RWPE2 (cell line): ENCODE data around the gene CRACDL.

Source experiments
- ATAC-seq: fragments of 200-7000 bp; cut with Tn5 transposase; 3 replicates; pipeline ENCODE4 v1.9.1; 2021; ENCODE audit warnings: low read depth
- DNase-seq: peaks from one replicate; pipeline ENCODE4 v3.0.0-alpha.2; 2020; ENCODE audit warnings: low spot score
- H3K27ac ChIP-seq: fragments of 450-650 bp; 2 replicates; pipeline ENCODE4 v1.5.1; 2017; ENCODE audit warnings: mild to moderate bottlenecking; ENCODE audit not compliant: poor library complexity, severe bottlenecking
- H3K27me3 ChIP-seq: fragments of 250-450 bp; sonication (Bioruptor Pico); 2 replicates; pipeline ENCODE4 v1.5.1; 2021; ENCODE audit warnings: mild to moderate bottlenecking, moderate library complexity; ENCODE audit not compliant: insufficient read depth, poor library complexity, severe bottlenecking
- H3K36me3 ChIP-seq: fragments of 250-450 bp; sonication (Bioruptor Pico); 2 replicates; pipeline ENCODE4 v1.5.1; 2020; ENCODE audit warnings: low read depth, mild to moderate bottlenecking, moderate library complexity
- H3K4me1 ChIP-seq: fragments of 250-450 bp; sonication (Bioruptor Pico); 2 replicates; pipeline ENCODE4 v1.5.1; 2021; ENCODE audit warnings: mild to moderate bottlenecking, moderate library complexity; ENCODE audit not compliant: insufficient read depth, poor library complexity, severe bottlenecking
- H3K4me3 ChIP-seq: fragments of 250-450 bp; sonication (Bioruptor Pico); 2 replicates; pipeline ENCODE4 v1.5.1; 2021; ENCODE audit warnings: mild to moderate bottlenecking, moderate library complexity; ENCODE audit not compliant: severe bottlenecking
- H3K9me3 ChIP-seq: fragments of 250-450 bp; sonication (Bioruptor Pico); 2 replicates; pipeline ENCODE4 v1.5.1; 2021; ENCODE audit warnings: mild to moderate bottlenecking, moderate library complexity; ENCODE audit not compliant: severe bottlenecking
- TF ChIP-seq, protein P1 (sequence below): fragments of 450-650 bp; IDR thresholded peaks from one replicate; pipeline ENCODE4 v1.5.1; 2017; ENCODE audit warnings: mild to moderate bottlenecking, moderate library complexity; ENCODE audit not compliant: poor library complexity, severe bottlenecking

The CRACDL gene

DNA sequence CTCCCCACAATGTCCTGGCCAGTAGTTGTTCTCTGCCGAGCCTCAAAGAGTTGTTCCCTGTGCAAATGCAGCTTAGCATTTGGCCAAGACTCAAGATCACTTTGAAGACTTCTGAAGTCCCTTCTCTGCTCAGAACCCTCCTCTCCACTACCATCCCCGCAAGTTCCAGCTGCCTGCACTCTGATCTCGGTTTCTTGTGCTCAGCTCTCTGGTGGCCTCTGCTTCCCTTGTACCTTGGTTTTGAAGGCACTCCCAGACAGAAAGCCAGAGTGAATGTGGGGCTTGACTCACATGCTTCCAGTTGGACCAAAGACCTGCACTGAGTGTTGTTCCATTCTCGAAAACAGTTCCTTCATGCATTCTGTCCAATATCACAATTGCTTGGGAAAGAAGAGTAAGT is 28.6 kb downstream of the CRACDL start:
- Histone ChIP-seq H3K9me3 (no peaks in the 10 kb centered on the region), H3K4me3 (no peak overlapping the region), H3K36me3 (no peaks in the 10 kb centered on the region), H3K4me1 (peaks cover 42% of the 10 kb centered on the region), H3K27ac (no peak overlapping the region), H3K27me3 (no peaks in the 10 kb centered on the region)
- no peak for ATAC-seq
- TF ChIP-seq, protein P1, sequence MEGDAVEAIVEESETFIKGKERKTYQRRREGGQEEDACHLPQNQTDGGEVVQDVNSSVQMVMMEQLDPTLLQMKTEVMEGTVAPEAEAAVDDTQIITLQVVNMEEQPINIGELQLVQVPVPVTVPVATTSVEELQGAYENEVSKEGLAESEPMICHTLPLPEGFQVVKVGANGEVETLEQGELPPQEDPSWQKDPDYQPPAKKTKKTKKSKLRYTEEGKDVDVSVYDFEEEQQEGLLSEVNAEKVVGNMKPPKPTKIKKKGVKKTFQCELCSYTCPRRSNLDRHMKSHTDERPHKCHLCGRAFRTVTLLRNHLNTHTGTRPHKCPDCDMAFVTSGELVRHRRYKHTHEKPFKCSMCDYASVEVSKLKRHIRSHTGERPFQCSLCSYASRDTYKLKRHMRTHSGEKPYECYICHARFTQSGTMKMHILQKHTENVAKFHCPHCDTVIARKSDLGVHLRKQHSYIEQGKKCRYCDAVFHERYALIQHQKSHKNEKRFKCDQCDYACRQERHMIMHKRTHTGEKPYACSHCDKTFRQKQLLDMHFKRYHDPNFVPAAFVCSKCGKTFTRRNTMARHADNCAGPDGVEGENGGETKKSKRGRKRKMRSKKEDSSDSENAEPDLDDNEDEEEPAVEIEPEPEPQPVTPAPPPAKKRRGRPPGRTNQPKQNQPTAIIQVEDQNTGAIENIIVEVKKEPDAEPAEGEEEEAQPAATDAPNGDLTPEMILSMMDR: no peak
- DNase-seq: no peak

DNA sequence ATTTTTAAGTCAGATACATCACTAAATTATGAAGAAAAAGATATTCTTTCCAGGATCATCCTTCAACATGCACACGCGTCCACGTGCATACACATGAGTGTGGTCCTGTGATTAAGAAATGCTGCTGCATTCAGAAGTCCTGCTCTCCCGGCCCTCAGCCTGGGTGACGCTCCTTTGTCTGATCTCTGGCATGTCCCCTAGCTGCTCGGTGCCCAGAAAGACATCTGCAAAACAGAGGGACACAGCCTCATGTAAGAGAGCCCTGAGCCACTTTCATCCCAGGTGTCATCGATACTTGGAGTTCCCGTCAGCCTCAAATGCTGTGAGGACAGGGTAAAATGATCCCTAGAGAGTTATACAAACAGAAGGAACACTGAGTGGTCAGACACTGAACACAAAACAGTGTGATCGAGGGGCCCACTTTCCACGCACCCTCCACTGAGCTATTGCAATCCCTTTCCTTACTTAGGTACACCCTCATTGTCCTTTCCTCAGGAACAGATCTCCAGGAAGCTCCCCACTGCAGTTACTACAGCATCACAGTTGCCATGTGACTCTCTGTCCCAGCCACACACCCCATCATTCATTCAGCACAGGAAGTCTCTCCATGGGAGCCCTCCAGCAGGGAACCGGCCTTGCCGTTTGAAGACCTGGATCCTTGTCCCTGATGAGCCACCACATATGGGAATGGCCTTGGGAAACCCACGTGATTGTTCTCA is 32.1 kb downstream of the CRACDL start:
- no peaks in the 10 kb centered on the region for H3K27me3 ChIP-seq
- peaks cover 9% of the 10 kb centered on the region for H3K4me1 ChIP-seq
- ATAC-seq (no peak), DNase-seq (no peak)
- no peaks in the 10 kb centered on the region for H3K36me3 ChIP-seq
- H3K27ac ChIP-seq: no peak overlapping the region
- no peaks in the 10 kb centered on the region for H3K9me3 ChIP-seq
- TF ChIP-seq, protein P1: no peak
- no peak overlapping the region for H3K4me3 ChIP-seq

DNA sequence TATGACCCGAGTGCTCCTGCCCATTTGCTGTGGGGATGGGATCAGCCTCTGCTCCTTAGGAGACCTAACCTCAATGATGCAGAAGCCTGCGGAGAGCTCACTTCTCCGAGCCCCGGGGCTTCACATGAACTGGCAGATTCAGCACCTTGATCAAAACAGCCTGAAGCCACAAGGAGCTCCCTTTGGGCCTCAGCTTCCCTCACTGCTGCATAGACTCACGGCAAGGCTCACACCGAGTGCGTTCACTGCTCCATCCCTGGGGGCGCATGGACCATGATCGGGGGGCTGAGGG is 33.0 kb downstream of the CRACDL start:
- H3K4me1 ChIP-seq: no peaks in the 10 kb centered on the region
- ATAC-seq: no peak
- H3K4me3 ChIP-seq: no peak overlapping the region
- no peaks in the 10 kb centered on the region for H3K27me3 ChIP-seq
- no peaks in the 10 kb centered on the region for H3K9me3 ChIP-seq
- TF ChIP-seq, protein P1: no peak
- H3K36me3 ChIP-seq: no peaks in the 10 kb centered on the region
- no peak overlapping the region for H3K27ac ChIP-seq
- no peak for DNase-seq

DNA sequence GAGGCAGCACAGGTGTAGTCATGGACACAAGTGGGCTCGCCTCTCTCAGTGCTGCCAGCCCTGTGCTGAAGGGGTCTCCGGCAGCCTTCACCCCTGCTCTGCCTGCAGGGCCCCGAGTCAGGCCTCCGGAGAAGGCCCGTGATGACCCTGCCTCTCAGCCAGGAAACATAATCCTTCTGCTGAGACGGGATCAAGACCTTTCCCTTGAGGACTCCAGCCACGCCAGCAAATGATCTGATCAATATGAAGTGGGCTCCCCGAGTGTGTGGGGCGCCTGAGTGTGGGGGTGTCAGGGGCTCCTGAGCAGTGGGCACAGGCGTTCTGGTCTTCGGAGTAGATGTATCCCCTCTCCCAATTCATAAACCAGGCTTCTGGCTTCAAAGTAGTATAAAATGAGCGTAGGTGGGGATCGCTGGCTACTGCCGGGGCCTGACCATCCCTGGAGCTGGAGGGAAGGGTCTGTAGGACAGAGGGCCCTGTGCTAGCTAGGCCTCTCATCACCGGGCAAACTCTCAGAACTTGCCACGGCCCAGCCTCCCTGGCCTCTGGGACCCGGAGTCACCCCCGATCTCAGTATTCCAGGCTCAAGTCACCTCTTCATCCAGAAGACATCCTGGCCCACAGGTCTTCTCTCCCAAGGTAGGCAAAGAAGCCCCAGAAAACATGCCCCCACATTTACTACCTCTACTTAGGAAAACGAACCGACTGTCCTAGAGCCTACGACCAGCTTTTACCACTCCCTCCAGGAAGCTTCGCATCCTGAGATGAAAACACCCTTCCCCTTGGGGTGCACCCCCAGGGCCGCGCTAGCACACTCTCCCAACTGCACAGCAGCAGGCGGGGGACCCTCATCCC is 33.6 kb downstream of the CRACDL start:
- DNase-seq (no peak), ATAC-seq (no peak)
- Histone ChIP-seq H3K4me3 (no peak overlapping the region), H3K27me3 (no peaks in the 10 kb centered on the region), H3K9me3 (no peaks in the 10 kb centered on the region), H3K4me1 (no peaks in the 10 kb centered on the region), H3K27ac (no peak overlapping the region), H3K36me3 (no peaks in the 10 kb centered on the region)
- TF ChIP-seq, protein P1: no peak

DNA sequence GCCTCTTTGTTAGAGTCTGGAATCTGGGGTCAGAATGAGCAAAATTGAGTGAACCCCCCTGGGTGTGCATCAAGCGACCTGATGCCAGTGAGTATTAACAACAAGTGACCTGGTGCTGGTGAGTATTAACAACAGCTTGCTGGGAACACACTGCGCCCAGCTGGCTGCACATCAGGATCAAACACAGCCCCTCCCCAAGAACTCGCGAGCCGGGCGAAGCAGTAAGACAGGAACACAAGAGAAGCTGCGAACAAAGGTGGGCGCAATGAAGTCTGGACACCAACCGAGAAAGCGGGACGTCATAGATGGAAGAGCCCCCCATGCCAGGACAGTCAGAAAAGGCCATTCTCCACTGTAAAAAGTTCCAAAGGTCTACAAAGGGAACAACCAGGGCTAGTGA is 34.3 kb downstream of the CRACDL start:
- DNase-seq (no peak), ATAC-seq (no peak)
- TF ChIP-seq, protein P1: no peak
- H3K4me3 ChIP-seq: no peak overlapping the region
- H3K27ac ChIP-seq: no peak overlapping the region
- H3K4me1 ChIP-seq: no peaks in the 10 kb centered on the region
- no peaks in the 10 kb centered on the region for H3K27me3 ChIP-seq
- H3K9me3 ChIP-seq: no peaks in the 10 kb centered on the region
- H3K36me3 ChIP-seq: no peaks in the 10 kb centered on the region
